Heart left ventricle (tissue), 16 donors: ENCODE measurements around the gene ZER1. TPM values are rescaled to one million over a fixed set of nuclear protein-coding genes. Genes with fewer than 3 reads are reported as not detected.

Experiments used
- ATAC-seq, 4 donors: fragments of 200-7000 bp; cut with Tn5 transposase; one replicate each; pipeline ENCODE4 v1.9.1; 2020 to 2022; ENCODE audit warnings: moderate library complexity in 4 of 4, mild to moderate bottlenecking in 3 of 4, moderate number of reproducible peaks in 1 of 4
- DNase-seq, 5 donors: peaks; one replicate each; pipeline ENCODE4 v3.0.0-alpha.2; 2020
- H3K27ac ChIP-seq, 12 donors: fragments of 200-600 bp; sonication (generic) in 4 of 12; one replicate each; pipeline versions ENCODE4 v1.5.0 to v1.8.0; 2016 to 2022; ENCODE audit warnings: mild to moderate bottlenecking in 2 of 12
- H3K27me3 ChIP-seq, 9 donors: fragments of 200-600 bp; sonication (generic) in 2 of 9; one replicate each; pipeline versions ENCODE4 v1.5.1 to v1.8.0; 2016 to 2022; ENCODE audit warnings: mild to moderate bottlenecking in 3 of 9
- H3K36me3 ChIP-seq, 9 donors: fragments of 200-600 bp; sonication (generic) in 2 of 9; one replicate each; pipeline versions ENCODE4 v1.5.0 to v1.8.0; 2018 to 2022; ENCODE audit warnings: mild to moderate bottlenecking in 2 of 9
- H3K4me1 ChIP-seq, 12 donors: fragments of 200-600 bp; sonication (generic) in 4 of 12; one replicate each; pipeline versions ENCODE4 v1.5.0 to v1.8.0; 2016 to 2022; ENCODE audit warnings: mild to moderate bottlenecking in 3 of 12
- H3K4me3 ChIP-seq, 12 donors: fragments of 200-600 bp; sonication (generic) in 4 of 12; one replicate each; pipeline versions ENCODE4 v1.5.0 to v1.8.0; 2017 to 2022; ENCODE audit warnings: mild to moderate bottlenecking in 9 of 12, moderate library complexity in 4 of 12
- H3K9me3 ChIP-seq, 12 donors: fragments of 200-600 bp; sonication (generic) in 4 of 12; one replicate each; pipeline versions ENCODE4 v1.5.0 to v1.8.0; 2016 to 2022; ENCODE audit warnings: mild to moderate bottlenecking in 1 of 12
- POLR2A ChIP-seq, 2 donors: fragments of 450-650 bp; IDR thresholded peaks; one replicate each; pipeline ENCODE4 v1.6.1; 2017; ENCODE audit warnings: antibody characterized with exemption in 2 of 2, mild to moderate bottlenecking in 2 of 2, moderate library complexity in 2 of 2
- WGBS, 4 donors: extraction: QIAGEN DNeasy Blood & Tissue Kit in 2 of 4; methylation state at CpG; one replicate each; pipeline versions ENCODE4 v1.1.5 to v1.1.7; 2013 to 2018; 5-methylcytosine and 5-hydroxymethylcytosine counted together
- intact Hi-C, 10 donors: fragments of 100-400 bp; cut with DNase I; formaldehyde crosslinking; loops; one replicate each; pipeline versions ENCODE4 v1.11.1 to v1.14.2; 2022
- polyA plus RNA-seq, 2 donors: library from polyadenylated mRNA; stranded (reverse); fragments of 200-250 nt; gene quantifications; one replicate each; pipeline ENCODE4 v1.2.3, GENCODE V29; 2013
- total RNA-seq, 9 donors: library from RNA; depleted of rRNA in 2 of 9; stranded (reverse); fragments of >200 nt in 2 of 9; fragmentation: NEBNext Ultra II Directional in 3 of 9; extraction: Animal tissue kit (Norgen Biotek cat#: 25700) in 3 of 9; gene quantifications; one replicate each; pipeline versions ENCODE4 v1.1.0 to v1.2.4, GENCODE V29; 2016 to 2023
- TF ChIP-seq, protein P1 (sequence below), 12 donors: fragments of 200-600 bp; sonication (generic) in 4 of 12; IDR thresholded peaks; one replicate each; pipeline versions ENCODE4 v1.5.0 to v1.8.0; 2018 to 2022; ENCODE audit warnings: antibody characterized with exemption in 12 of 12, mild to moderate bottlenecking in 5 of 12
- donor health status: ischemic (EF 13 %, LVEDD 7.1; RV severe dilation, severe dysfunction).
- donor health status: healthy with polysubstance abuse.
- donor health status: DM: no; HTN: yes; CAD: no.
- donor health status: DM: no; HTN: no; CAD: no.
- donor health status: ischemic (EF 25% LVEDD 6.9; RV normal size, moderate dysfunction).
- donor health status: ischemic (EF 25% LVEDD 5.7; RV mildly dilated, moderate dysfunction).
- donor health status: healthy.
- donor health status: DM: yes; HTN: yes; CAD: no.
- donor health status: ischemic (EF 35%, LVEDD 5.7; RV mildly dilated, moderate dysfunction).
- donor health status: nonischemic (EF 11% LVEDD 7.7; RV severe dilation, severe dysfunction).
- donor health status: DM: yes; HTN: yes; CAD: no.
- donor health status: PGD.
- donor health status: ischemic (EF 29% LVEDD 5.4; RV normal size, mild dysfunction).
- donor health status: nonischemic (EF 23%, LVEDD 6.1; RV moderate dilation, normal function).

Gene ZER1
- total and polyA plus RNA-seq, 11 donors = 32.4 to 163 (median 59.6) TPM

DNA sequence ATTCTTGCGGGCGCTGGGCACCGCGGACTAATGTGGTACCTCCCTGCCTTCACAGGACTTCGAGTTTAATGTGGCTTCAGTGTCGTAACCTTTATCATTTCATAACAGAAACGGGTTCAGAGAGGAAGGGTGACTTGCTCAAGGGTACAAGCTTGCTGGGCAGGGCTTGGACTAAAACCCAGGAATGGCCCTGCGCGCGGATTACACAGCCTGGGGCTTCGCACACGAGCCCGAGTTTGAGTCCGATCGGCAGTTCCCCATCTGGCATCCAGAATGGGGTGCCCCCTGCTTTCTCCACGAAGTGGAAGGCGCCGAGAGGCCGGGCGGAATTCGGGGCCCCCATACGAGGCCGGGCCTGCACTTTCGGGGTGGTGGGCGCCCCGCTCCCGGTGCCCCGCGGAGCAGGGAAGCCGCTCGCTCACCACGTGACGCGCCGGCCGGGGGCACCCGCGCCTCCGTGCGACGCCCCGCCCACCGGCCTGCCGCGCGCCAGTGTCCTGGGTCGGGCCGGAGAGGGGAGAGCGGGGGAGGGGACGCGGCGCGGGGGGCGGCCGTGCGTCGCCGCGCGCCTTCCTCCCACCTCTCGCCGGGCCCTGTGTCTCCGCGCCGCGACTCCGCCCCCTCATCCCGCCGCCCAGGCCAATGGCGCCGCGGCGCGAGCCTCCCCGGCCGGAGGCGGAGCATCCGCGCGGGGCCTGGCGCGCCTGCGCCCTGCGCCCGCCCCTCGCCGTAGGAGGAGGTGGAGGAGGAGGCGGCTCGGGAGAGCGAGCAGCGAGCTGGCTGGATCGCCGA lies 83.0 kb downstream of the ZER1 start, which contains the start of gene SET:
SET (plus strand) TSS at position 722 of the 792 bp plus-strand sequence. CDS start 361 bp downstream, outside the sequence.
- H3K4me1 ChIP-seq = peaks cover 5 to 51% (median 27%) of the 10 kb centered on the region in 12 donors
- TF ChIP-seq, protein P1, sequence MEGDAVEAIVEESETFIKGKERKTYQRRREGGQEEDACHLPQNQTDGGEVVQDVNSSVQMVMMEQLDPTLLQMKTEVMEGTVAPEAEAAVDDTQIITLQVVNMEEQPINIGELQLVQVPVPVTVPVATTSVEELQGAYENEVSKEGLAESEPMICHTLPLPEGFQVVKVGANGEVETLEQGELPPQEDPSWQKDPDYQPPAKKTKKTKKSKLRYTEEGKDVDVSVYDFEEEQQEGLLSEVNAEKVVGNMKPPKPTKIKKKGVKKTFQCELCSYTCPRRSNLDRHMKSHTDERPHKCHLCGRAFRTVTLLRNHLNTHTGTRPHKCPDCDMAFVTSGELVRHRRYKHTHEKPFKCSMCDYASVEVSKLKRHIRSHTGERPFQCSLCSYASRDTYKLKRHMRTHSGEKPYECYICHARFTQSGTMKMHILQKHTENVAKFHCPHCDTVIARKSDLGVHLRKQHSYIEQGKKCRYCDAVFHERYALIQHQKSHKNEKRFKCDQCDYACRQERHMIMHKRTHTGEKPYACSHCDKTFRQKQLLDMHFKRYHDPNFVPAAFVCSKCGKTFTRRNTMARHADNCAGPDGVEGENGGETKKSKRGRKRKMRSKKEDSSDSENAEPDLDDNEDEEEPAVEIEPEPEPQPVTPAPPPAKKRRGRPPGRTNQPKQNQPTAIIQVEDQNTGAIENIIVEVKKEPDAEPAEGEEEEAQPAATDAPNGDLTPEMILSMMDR (IDR thresholded peaks at IDR 0.05) = no peak
- peak; percentile 59 to 97 for TF ChIP-seq POLR2A (IDR thresholded peaks at IDR 0.05)
- intact Hi-C loops = loop anchor here in 5 of 10 donors (2.0 to 10.0 kb wide), 3 partner anchors 32 to 54 kb away; partner anchors contain the start of gene DYNC2I2 (in 2 of the 5)
- H3K4me3 ChIP-seq = peak within 1 kb of the TSS; percentile 68 to 96 (median 78)
- 1 to 11% (median 4%) methylated on average over 4 to 92 of the region's 93 CpGs for WGBS, 4 donors
- peak within 1 kb of the TSS; percentile 91 to 99 (median 96) for H3K27ac ChIP-seq
- H3K9me3 ChIP-seq = no peaks in the 10 kb centered on the region
- DNase-seq (peak; percentile 96 to 98 (median 97)), ATAC-seq (peak; percentile 80 to 96 (median 92))
- H3K36me3 ChIP-seq = peaks cover 2 to 32% (median 27%) of the 10 kb centered on the region in 9 donors
- H3K27me3 ChIP-seq = no peaks in the 10 kb centered on the region

DNA sequence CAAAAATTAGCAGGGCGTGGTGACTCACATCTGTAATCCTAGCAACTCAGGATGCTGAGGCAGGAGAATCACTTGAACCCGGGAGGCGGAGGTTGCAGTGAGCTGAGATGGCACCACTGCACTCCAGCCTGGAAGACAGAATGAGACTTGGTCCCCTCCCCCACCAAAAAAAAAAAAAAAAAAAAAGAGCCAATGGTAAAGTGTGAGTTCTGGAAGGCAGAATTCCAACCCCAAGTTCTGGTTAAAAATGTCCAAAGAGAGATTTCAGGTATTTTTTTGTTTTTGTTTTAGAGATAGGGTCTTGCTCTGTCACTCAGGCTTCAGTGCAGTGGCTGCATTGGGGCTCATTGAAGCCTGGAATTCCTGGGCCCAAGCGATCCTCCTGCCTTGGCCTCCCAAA lies 84.3 kb downstream of the ZER1 start:
- ATAC-seq (no peak), DNase-seq (no peak)
- peaks cover 5 to 59% (median 31%) of the 10 kb centered on the region in 12 donors for H3K4me1 ChIP-seq
- peaks cover 0 to 20% (median 14%) of the 10 kb centered on the region in 9 donors for H3K36me3 ChIP-seq
- no peak overlapping the region for H3K4me3 ChIP-seq
- intact Hi-C loops = loop anchor here in 4 of 10 donors (5.0 to 10.0 kb wide), 2 partner anchors 50 to 53 kb away; no protein-coding TSS in a partner anchor
- peak overlapping the region in 1 of 12 donors; percentile 98 for H3K27ac ChIP-seq
- TF ChIP-seq POLR2A (IDR thresholded peaks at IDR 0.05) = no peak
- TF ChIP-seq, protein P1 (IDR thresholded peaks at IDR 0.05) = no peak
- H3K27me3 ChIP-seq = no peaks in the 10 kb centered on the region
- H3K9me3 ChIP-seq = no peaks in the 10 kb centered on the region
- WGBS, 4 donors = 95 to 97% (median 96%) methylated on average over 4 of the region's 4 CpGs

DNA sequence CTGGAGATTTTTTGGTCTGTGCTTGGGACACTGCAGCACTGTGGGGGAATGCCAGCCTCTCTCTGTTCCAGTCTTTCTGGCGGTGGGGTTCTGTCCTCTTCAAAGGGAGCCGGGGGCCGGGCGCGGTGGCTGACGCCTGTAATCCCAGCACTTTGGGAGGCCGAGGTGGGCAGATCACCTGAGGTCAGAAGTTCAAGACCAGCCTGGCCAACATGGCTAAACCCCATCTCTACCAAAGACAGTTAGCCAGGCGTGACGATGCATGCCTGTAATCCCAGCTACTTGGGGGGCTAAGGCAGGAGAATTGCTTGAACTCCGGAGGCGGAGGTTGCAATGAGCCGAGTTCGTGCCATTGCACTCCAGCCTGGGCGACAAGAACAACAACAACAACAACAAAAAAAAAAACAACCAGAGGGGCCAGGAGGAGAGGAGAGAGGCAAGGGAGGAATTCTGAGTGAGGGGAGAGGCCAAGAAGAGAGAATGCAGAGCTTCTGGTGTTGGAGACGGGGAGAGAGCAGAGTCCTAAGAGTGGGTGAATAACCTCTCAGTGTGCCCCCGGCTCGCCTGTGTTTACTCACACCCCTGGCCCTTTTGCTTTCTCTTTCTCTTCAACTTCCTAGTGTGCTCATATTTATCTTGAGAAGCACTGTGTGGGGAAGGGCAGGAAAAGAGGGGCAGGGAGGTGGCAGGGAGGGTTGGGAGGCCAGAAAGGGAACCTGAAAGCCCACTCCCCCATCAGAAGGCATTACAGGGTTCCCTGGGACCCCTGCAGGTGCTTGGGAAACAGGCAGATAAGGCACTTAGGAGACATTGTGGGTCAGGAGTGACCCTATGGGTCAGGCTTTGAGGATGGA lies 85.9 kb downstream of the ZER1 start:
- peak overlapping the region in 4 of 12 donors; percentile 4 to 70 (median 24) for H3K4me3 ChIP-seq
- H3K36me3 ChIP-seq = peaks cover 0 to 4% (median 0%) of the 10 kb centered on the region in 9 donors
- H3K27me3 ChIP-seq = no peaks in the 10 kb centered on the region
- intact Hi-C loops = loop anchor here in 4 of 10 donors (2.0 to 10.0 kb wide), 3 partner anchors 29 to 51 kb away; partner anchors contain the start of gene DYNC2I2 (in 1 of the 4)
- 78 to 86% (median 83%) methylated on average over 16 to 17 of the region's 17 CpGs for WGBS, 4 donors
- H3K4me1 ChIP-seq = peaks cover 3 to 52% (median 25%) of the 10 kb centered on the region in 12 donors
- peak in 1 of 5 donors; percentile 25 for DNase-seq
- no peaks in the 10 kb centered on the region for H3K9me3 ChIP-seq
- peak overlapping the region in 6 of 12 donors; percentile 4 to 92 (median 20) for H3K27ac ChIP-seq
- no peak for ATAC-seq
- TF ChIP-seq, protein P1 (IDR thresholded peaks at IDR 0.05) = no peak
- no peak for TF ChIP-seq POLR2A (IDR thresholded peaks at IDR 0.05)
